Measurements from ENCODE around the gene SYT5. TPM values are rescaled to one million over a fixed set of nuclear protein-coding genes. Genes with fewer than 3 reads are reported as not detected.
"Not testable (repeated sequence)": the region's sequence is repeated elsewhere in the genome, so short reads cannot be mapped to it uniquely, and the experiment has no call there.

The SYT5 gene
- polyA plus RNA-seq, 4 donors = 0.13 to 0.56 (median 0.29) TPM

DNA sequence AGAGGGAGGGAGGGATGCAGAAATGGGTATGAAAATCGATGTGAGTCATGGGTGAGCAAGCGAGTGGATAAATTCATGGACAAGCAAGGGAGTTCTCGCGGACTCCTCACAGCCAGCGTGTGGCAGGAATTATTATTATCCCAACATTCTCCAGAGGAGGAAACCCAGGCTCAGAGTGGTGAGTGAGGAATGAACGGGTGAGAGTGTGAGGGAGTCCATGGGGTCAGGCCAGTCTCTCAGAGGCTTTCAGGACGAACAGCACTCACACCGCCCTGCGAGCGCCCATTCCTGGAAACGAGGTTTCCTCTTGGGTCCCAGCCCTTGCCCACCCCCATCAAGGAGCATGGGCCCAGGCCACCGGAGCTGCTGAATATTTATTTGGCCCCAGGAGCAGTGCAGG, 7.3 kb downstream of the SYT5 start:
- no peak for DNase-seq (ENCODE audit: low read depth in 4 of 4, low spot score in 3 of 4)

GRCh38 chr19:55172318-55172717, 7.8 kb downstream of the SYT5 start:
- DNase-seq (ENCODE audit: low read depth in 4 of 4, low spot score in 3 of 4) = not testable (repeated sequence)

DNA sequence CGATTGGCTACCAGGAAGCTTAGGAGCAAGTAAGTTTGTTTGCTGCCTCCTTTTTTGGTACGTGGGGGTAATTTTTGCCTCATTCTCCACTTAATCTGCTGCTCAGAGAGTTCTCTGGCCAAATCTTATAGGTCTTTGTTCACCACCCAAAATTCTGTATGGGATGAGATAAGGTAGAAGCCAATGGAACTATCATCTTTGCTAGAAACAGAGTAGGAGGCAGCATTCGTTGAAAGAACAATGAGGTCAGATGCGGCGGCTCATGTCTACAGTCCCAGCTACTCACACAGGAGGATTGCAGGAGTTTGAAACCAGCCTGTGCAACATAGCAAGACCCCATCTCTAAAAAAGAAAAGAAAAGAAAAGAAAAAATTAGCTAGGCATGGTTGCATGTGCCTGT, 8.6 kb downstream of the SYT5 start:
- DNase-seq (ENCODE audit: low read depth in 4 of 4, low spot score in 3 of 4) = no peak

- DNase-seq (ENCODE audit: low read depth in 4 of 4, low spot score in 3 of 4) = no peak
Observed at GRCh38 chr19:55169136-55169535, 11.0 kb downstream of the SYT5 start.

GRCh38 chr19:55166530-55167268, 13.4 kb downstream of the SYT5 start, which contains the start of gene DNAAF3:
DNAAF3 (minus strand) TSS chr19:55166613; CDS start chr19:55166413, 200 bp downstream.
- DNase-seq (ENCODE audit: low read depth in 4 of 4, low spot score in 3 of 4) = peak; percentile 84 to 92 (median 90)

GRCh38 chr19:55165952-55166529, 14.0 kb downstream of the SYT5 start:
- DNase-seq (ENCODE audit: low read depth in 4 of 4, low spot score in 3 of 4) = no peak

- no peak for DNase-seq (ENCODE audit: low read depth in 4 of 4, low spot score in 3 of 4)
Observed at GRCh38 chr19:55161571-55162322, 18.3 kb downstream of the SYT5 start.

DNA sequence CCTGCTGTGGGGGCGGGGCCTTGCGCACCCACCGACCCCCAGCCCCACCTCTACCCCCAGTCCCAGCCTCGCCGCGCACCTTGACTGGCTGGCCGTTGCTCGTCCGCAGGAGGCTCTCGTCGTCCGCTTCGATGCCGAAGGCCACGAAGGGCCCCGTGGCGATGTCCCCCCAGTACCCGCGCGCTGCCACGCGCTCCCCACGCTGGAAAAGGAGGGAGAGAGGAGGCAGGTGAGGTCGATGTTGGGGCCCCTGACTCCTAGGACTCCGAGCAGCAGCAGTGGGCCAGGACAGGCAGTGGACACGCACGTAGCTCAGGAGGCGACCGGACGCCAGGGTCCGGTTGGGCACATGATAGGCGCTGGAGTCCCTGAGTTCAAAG, 19.1 kb downstream of the SYT5 start:
- no peak for DNase-seq (ENCODE audit: low read depth in 4 of 4, low spot score in 3 of 4)

DNA sequence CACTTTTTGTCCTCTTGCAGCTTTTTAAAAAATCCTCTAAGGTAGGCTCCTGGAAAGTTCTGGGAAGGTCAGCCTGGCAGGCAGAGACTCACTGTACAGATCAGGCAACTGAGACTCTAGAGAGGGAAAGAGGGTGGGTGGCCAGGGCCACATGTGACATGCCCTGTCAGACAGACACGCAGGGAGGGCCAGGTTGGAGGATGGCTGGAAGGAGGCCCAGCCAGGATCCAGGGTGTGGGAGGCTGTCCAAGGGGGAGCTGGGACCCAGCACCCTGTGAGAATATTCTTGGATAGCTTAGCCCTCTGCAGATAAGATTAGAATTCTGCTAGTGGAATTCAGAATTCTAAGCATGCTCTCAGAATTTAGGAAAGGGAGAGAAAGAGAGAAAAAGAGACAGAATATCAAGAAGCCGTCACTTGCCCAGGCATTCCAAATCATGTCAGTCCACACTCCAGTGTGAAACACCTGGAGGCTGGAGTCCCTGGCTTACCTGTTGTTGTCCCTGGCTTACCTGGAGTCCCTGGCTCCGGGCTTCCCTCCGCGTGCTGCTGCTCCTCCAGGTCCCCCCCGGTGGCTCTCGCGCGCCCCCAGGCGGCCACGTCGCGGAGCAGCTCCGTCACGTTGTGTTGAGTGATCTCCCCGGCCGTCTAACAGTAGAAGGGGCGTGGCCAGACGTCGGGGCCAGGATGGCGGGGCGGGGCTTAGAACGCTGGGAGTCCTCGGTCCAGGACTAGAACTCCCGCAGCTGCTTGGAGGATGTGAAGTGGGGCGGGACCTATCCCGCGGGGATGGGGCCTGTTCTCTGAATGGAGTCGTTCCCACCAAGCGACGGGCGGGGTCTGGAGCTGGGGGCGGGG, 19.7 kb downstream of the SYT5 start:
- peak in 2 of 4 donors; percentile 40 to 73 for DNase-seq (ENCODE audit: low read depth in 4 of 4, low spot score in 3 of 4)

DNA sequence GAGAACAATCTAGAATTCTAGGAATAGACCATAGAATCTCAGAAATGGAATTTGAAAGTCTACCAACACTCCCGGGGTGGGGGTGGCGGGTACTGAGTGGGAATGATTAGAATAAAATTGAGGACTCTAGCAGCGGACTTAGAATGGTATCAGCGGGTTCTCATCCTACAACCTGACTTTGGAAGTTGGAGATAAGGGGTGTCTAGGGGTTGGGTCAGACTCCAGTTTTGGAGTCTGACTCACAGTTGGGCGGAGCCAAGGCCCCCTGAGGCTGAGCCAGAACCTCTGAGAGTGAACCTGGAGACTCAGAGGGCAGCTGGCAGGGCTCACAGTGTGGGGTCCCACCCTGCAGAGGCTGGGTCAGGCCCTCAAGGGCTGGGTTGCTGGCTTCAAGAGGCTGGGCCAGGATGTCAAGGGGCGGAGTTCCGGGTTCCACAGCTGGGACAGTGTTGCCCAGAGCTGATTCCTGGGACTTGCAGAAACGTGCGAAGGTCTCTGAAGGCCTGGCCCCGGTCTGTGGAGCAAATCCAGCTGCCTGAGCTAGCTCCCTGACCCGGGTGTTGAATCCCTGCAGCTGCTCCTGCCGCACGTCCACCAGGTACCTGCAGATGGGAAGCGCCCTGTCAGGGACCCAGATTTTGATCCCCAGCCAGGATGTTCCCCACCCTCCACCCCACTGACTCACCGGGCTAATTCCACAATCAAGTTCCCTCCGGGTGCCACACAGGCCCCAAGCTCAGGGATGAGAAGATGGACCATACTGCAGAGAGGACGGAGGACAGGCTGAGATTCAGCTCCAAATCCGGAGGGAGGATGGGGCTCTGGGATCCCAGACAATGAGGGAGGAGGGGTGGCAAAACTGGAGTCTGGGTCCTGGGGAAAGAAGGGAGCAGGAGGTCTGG, 21.0 kb downstream of the SYT5 start:
- no peak for DNase-seq (ENCODE audit: low read depth in 4 of 4, low spot score in 3 of 4)

- no peak for DNase-seq (ENCODE audit: low read depth in 4 of 4, low spot score in 3 of 4)
Observed at GRCh38 chr19:55158423-55158822, 21.7 kb downstream of the SYT5 start.

DNA sequence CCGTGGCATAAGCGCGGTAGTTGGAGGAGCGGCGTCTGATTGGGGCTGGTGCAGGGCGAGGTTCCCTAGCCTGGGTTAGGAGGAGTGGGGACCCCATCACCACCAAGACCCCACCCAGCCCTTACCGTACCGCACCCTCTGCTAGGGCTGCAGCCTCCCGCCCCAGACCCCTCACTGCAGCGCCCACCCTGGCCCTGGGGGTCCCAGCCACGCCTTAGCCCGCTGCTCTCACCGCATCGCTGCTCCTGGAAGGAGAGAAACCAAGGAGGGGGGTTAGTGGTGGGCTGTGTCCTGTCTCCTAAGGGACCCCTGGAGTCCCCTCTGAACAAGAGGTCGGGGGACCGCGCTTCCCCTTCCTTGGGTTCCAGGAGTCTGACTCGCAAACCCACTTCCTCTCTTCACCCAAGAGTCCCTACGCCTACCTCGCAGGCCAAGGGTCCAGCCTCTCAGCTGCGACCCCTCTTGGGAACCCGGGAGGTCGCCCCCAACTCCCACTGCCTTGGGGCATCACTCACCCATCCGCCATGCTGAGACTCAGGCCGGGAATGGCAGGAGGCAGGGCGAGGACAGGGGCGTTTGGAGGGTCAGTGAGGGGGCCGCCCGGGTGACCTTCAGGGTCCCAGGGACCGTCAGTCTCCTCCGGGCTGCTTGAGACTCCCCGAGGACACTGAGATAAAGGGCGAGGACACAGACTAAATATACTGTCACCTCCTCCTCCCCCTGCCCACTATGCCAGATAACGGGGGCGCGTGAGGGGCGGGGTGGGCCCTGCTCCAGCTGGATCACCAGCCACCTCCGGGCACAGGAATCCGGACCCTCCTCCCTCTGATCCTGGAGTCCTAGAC, 22.8 kb downstream of the SYT5 start, which contains the start of gene TNNI3:
TNNI3 (minus strand) TSS at position 669 of the 845 bp plus-strand sequence; CDS start at position 526, 143 bp downstream.
- no peak for DNase-seq (ENCODE audit: low read depth in 4 of 4, low spot score in 3 of 4)

GRCh38 chr19:55156202-55157063, 23.7 kb downstream of the SYT5 start:
- DNase-seq (ENCODE audit: low read depth in 4 of 4, low spot score in 3 of 4) = no peak

DNA sequence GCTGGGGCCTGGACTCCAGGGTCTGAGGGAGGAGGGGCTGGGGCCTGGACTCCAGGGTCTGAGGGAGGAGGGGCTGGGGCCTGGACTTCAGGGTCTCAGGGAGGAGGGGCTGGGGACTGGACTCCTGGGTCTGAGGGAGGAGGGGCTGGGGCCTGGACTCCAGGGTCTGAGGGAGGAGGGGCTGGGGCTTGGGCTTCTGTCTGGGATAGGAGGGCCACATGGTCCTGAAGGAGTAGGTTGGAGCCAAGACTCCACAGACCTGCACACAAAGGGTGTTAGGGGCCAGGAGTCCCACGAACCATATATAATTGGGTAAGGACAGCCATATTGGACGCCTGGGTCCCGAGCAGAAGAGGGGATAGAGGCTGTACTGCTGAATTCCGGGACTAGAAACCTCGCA, 24.3 kb downstream of the SYT5 start:
- DNase-seq (ENCODE audit: low read depth in 4 of 4, low spot score in 3 of 4) = not testable (repeated sequence)

- DNase-seq (ENCODE audit: low read depth in 4 of 4, low spot score in 3 of 4) = no peak
Observed at GRCh38 chr19:55153652-55154264, 26.3 kb downstream of the SYT5 start.

DNA sequence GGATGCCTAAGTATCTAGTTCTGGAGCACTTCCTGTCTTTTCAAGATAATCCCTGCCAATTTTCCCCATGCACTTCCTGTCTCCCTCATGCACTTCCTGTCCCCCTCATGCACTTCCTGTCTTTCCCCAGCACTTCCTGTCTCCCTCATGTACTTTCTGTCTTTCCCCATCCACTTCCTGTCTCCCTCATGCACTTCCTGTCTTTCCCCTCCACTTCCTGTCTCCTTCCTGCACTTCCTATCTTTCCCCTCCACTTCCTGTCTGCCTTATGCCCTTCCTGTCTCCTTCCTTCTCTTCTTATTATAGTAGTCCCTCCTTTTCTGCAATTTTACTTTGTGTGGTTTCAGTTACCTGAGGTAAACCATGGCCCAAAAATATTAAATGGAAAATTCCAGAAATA, 28.1 kb downstream of the SYT5 start:
- no peak for DNase-seq (ENCODE audit: low read depth in 4 of 4, low spot score in 3 of 4)
